Adrenal gland (tissue), 12 donors: Measurements from ENCODE around the gene SERPING1. TPM values are rescaled to one million over a fixed set of nuclear protein-coding genes. Genes with fewer than 3 reads are reported as not detected.
A peak's percentile ranks its signal among the peaks of the same experiment; 100 is the strongest.

Experiments
- DNase-seq, 7 donors: peaks; one replicate each; pipeline ENCODE4 v3.0.0-alpha.2; 2019 to 2020
- H3K27ac ChIP-seq, 5 donors: fragments of 200-600 bp; sonication (generic) in 4 of 5; 1 replicate in 3 of 5; 2 replicates in 2 of 5; pipeline versions ENCODE4 v1.5.1 to v1.8.0; 2016 to 2020; ENCODE audit warnings: mild to moderate bottlenecking in 1 of 5
- H3K27me3 ChIP-seq: fragments of 200-600 bp; 2 replicates; pipeline ENCODE4 v1.8.0; 2021
- H3K36me3 ChIP-seq, 2 donors: fragments of 200-600 bp; replicated peaks in 1 of 2; 1 replicate in 1 of 2; 2 replicates in 1 of 2; pipeline versions ENCODE4 v1.5.1 to v1.8.0; 2018 to 2022
- H3K4me1 ChIP-seq, 2 donors: fragments of 200-600 bp; replicated peaks in 1 of 2; 1 replicate in 1 of 2; 2 replicates in 1 of 2; pipeline versions ENCODE4 v1.5.1 to v1.8.0; 2018 to 2021
- H3K4me3 ChIP-seq, 4 donors: fragments of 200-600 bp; sonication (generic) in 3 of 4; one replicate each; pipeline ENCODE4 v1.5.1; 2016 to 2018
- H3K9me3 ChIP-seq, 3 donors: fragments of 200-600 bp; sonication (generic) in 1 of 3; replicated peaks in 1 of 3; 1 replicate in 2 of 3; 2 replicates in 1 of 3; pipeline versions ENCODE4 v1.5.1 to v1.8.0; 2016 to 2021
- CTCF ChIP-seq, 6 experiments: fragments of 450-650 bp in 4 of 6; fragments of 200-600 bp in 2 of 6; sonication (generic) in 1 of 6; IDR thresholded peaks; 1 replicate in 5 of 6; 2 replicates in 1 of 6; pipeline versions ENCODE4 v1.5.1 to v1.8.0; 2016 to 2021; ENCODE audit warnings: antibody characterized with exemption in 6 of 6, mild to moderate bottlenecking in 2 of 6, moderate library complexity in 1 of 6
- POLR2A ChIP-seq, 2 donors: fragments of 450-650 bp; IDR thresholded peaks; one replicate each; pipeline ENCODE4 v1.6.1; 2017; ENCODE audit warnings: antibody characterized with exemption in 2 of 2, mild to moderate bottlenecking in 2 of 2, moderate library complexity in 1 of 2
- WGBS, 4 donors: extraction: QIAGEN DNeasy Blood & Tissue Kit in 2 of 4; methylation state at CpG; one replicate each; pipeline versions ENCODE4 v1.1.5 to v1.1.7; 2013 to 2017; 5-methylcytosine and 5-hydroxymethylcytosine counted together
- intact Hi-C, 2 donors: fragments of 100-400 bp; cut with DNase I; formaldehyde crosslinking; loops; one replicate each; pipeline versions ENCODE4 v1.14.1 to v1.15.0; 2022 to 2023
- polyA plus RNA-seq, 3 donors: library from polyadenylated mRNA; stranded (reverse); fragments of 200-250 nt in 2 of 3; fragments of 350-450 nt in 1 of 3; fragmentation: Illumina TruSeq in 1 of 3; extraction: RNeasy Lipid Tissue Mini Kit (QIAGEN cat#74804) in 1 of 3; gene quantifications; one replicate each; pipeline ENCODE4 v1.2.3, GENCODE V29; 2013 to 2014
- total RNA-seq, 9 donors: library from RNA; depleted of rRNA in 4 of 9; stranded (reverse); fragments of >200 nt in 4 of 9; fragments of 120-200 nt in 1 of 9; fragmentation: NEBNext Ultra II Directional in 1 of 9; extraction: Animal tissue kit (Norgen Biotek cat#: 25700) in 1 of 9; gene quantifications; one replicate each; pipeline versions ENCODE4 v1.1.0 to v1.2.4, GENCODE V29; 2013 to 2023
- donor health status: healthy with polysubstance abuse.
- donor health status: Bipolar disorder and iron deficiency.
- donor health status: DM: yes; HTN: yes; CAD: no.
- donor health status: DM: no; HTN: no; CAD: no.
- donor health status: DM: no; HTN: no; CAD: no.
- donor health status: DM: yes; HTN: yes; CAD: no.

SERPING1 gene
- total and polyA plus RNA-seq, 12 donors = 7.0 to 423 (median 163) TPM

DNA sequence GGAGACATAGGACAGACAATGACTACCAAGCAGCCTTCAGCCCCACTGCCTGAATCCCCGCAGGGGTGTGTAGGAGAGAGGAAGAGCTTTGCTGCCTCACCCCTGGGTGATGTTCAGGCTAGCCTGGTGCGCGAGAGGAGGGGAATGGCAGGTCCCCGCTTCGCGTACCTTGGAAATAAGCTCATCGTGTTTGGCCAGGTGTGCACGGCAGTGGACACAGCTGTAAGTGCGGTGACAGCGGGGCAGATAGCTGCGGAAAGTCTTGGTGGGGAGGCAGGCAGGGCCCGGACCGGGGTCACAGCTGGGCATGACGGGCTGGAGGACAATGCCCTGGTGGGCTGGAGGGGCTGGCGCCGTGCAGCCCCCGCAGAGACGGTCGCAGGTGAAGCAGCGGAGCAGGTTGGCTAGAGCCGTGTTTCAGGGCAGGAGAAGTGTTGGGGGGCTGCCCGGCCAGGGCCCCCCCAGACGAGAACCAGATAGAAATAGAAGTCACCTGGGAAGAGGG, 49.4 kb downstream of the SERPING1 start:
- H3K4me3 ChIP-seq = no peak overlapping the region

DNA sequence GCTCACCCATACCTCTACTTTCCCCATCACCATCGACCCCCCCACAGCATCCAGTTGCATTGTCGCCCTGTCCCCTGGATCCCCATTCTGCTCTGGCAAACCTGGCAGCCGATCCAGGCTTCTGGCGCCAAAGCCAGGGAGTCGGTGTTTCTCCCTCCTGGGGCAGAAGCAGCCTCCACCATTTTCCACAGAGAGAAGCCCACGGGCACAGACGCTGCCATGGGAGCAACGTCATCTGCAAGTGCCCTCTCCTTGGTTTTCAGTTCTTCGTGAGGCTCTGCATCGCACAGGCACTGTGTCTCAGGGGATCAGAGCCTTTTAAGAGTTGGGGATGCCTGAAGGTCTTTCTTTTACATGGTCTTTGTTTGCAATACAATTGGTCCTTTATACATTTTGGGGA, 49.9 kb downstream of the SERPING1 start:
- no peak for DNase-seq
- peaks cover 18% of the 10 kb centered on the region for H3K27me3 ChIP-seq
- H3K4me3 ChIP-seq = no peak overlapping the region
- peaks cover 0 to 29% of the 10 kb centered on the region in 2 donors for H3K4me1 ChIP-seq
- no peaks in the 10 kb centered on the region for H3K36me3 ChIP-seq
- TF ChIP-seq POLR2A (IDR thresholded peaks at IDR 0.05) = no peak
- TF ChIP-seq CTCF (IDR thresholded peaks at IDR 0.05) = no peak
- H3K9me3 ChIP-seq = no peaks in the 10 kb centered on the region
- H3K27ac ChIP-seq = no peak overlapping the region
- intact Hi-C loops = loop anchor here (10.0 kb wide), 3 partner anchors 53 to 303 kb away; partner anchors contain the start of genes RTN4RL2 (in 1 of the 2) and SERPING1 (in 1 of the 2)
- WGBS, 4 donors = 3 to 6% (median 5%) methylated on average over 8 to 10 of the region's 10 CpGs

More for the DNA sequence above, 49.4 kb downstream of the SERPING1 start:
- Histone ChIP-seq H3K27ac (no peak overlapping the region), H3K36me3 (no peaks in the 10 kb centered on the region), H3K9me3 (no peaks in the 10 kb centered on the region), H3K4me1 (peaks cover 0 to 29% of the 10 kb centered on the region in 2 donors), H3K27me3 (peaks cover 18% of the 10 kb centered on the region)
- intact Hi-C loops = loop anchor here (10.0 kb wide), 3 partner anchors 52 to 302 kb away; partner anchors contain the start of genes RTN4RL2 (in 1 of the 2) and SERPING1 (in 1 of the 2)
- TF ChIP-seq POLR2A (IDR thresholded peaks at IDR 0.05) (no peak), CTCF (IDR thresholded peaks at IDR 0.05) (no peak)
- 6 to 11% (median 8%) methylated on average over 8 to 23 of the region's 23 CpGs for WGBS, 4 donors
- no peak for DNase-seq

GRCh38 chr11:57647960-57648800, 50.7 kb downstream of the SERPING1 start:
- Histone ChIP-seq H3K36me3 (no peaks in the 10 kb centered on the region), H3K4me1 (peaks cover 0 to 29% of the 10 kb centered on the region in 2 donors), H3K27ac (peak overlapping the region in 1 of 5 donors; percentile 46), H3K4me3 (no peak overlapping the region), H3K9me3 (no peaks in the 10 kb centered on the region), H3K27me3 (peaks cover 18% of the 10 kb centered on the region)
- TF ChIP-seq CTCF (IDR thresholded peaks at IDR 0.05) (no peak), POLR2A (IDR thresholded peaks at IDR 0.05) (no peak)
- intact Hi-C loops = loop anchor here (10.0 kb wide), 3 partner anchors 53 to 303 kb away; partner anchors contain the start of genes RTN4RL2 (in 1 of the 2) and SERPING1 (in 1 of the 2)
- no peak for DNase-seq
- WGBS, 4 donors = 4 to 17% (median 12%) methylated on average over 9 to 13 of the region's 13 CpGs
